ENCODE data around the gene UBAC2. TPM values are rescaled to one million over a fixed set of nuclear protein-coding genes. Genes with fewer than 3 reads are reported as not detected.

UBAC2 gene
- polyA plus RNA-seq, 3 donors: 59.6 to 113 (median 96.7) TPM

DNA sequence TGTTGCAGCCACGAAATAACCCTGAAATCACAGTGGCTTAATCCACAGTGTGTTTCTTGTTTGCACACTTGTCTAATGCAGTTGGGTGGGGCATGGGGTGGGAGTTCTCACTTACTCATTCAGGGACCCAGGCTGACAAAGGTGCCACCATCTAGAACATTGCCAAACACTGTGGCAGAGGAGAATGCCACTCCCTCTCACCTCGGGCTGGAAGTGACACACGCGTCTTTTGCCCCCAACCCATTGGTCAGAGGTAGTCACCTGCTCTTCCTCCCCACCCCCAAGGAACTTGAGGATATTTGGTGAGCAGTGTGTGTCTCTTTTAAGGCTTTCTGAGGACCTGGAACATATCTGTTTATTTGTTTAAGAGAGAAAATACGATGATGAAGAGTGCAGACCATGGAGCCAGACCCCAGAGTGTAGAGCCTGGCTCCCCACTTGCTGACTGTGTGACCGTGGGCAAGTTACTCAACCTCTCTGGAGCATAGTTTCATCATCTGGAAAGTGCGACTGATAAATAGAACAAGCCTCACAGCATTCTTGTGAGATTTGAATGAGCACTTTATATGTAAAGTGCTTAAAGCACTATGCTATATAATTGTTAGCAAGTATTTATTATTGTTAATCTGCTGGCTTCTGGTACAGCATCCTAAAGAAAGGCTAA is 89.2 kb downstream of the UBAC2 start:
- Histone ChIP-seq H3K9me3 (replicated peaks in 1 of 2; ENCODE audit: control insufficient read depth in 1 of 2, insufficient read depth in 1 of 2, low read length in 2 of 2) (no peaks in the 10 kb centered on the region), H3K4me1 (ENCODE audit: control insufficient read depth in 1 of 2, insufficient read depth in 2 of 2, low read length in 2 of 2) (peaks cover 74 to 86% of the 10 kb centered on the region in 2 donors), H3K27me3 (ENCODE audit: control insufficient read depth in 2 of 2, insufficient read depth in 2 of 2, low read length in 2 of 2) (no peaks in the 10 kb centered on the region), H2AFZ (ENCODE audit: insufficient read depth, low read depth, low read length, poor library complexity, severe bottlenecking) (no peak overlapping the region), H3K79me2 (ENCODE audit: insufficient read depth, low read length) (peaks cover 79% of the 10 kb centered on the region), H3K36me3 (replicated peaks in 1 of 2; ENCODE audit: control insufficient read depth in 1 of 2, insufficient read depth in 2 of 2, low read length in 2 of 2) (peaks cover 0 to 1% of the 10 kb centered on the region in 2 donors), H3K27ac (ENCODE audit: low read depth in 1 of 2, low read length in 2 of 2) (peak overlapping the region; percentile 4 to 74), H4K20me1 (ENCODE audit: insufficient read depth, low read length) (no peaks in the 10 kb centered on the region), H3K9ac (ENCODE audit: insufficient read depth, low read length, poor library complexity, severe bottlenecking) (no peak overlapping the region), H3K4me3 (replicated peaks in 1 of 3; ENCODE audit: low read depth in 2 of 3, low read length in 3 of 3) (no peak overlapping the region), H3K4me2 (replicated peaks; ENCODE audit: extremely low read depth, low read length, poor library complexity, severe bottlenecking) (no peak overlapping the region)
- Mint-ChIP-seq H3K27me3 (ENCODE audit: low read depth in 3 of 3) (no peaks in the 10 kb centered on the region), H3K4me3 (no peak overlapping the region), H3K9me3 (no peaks in the 10 kb centered on the region), H3K4me1 (peaks cover 75% of the 10 kb centered on the region), H3K36me3 (peaks cover 22 to 36% of the 10 kb centered on the region in 2 donors), H3K27ac (peak overlapping the region; percentile 18 to 94 (median 86))
- peak in 2 of 3 donors; percentile 41 to 62 for DNase-seq
- TF ChIP-seq, protein P1, sequence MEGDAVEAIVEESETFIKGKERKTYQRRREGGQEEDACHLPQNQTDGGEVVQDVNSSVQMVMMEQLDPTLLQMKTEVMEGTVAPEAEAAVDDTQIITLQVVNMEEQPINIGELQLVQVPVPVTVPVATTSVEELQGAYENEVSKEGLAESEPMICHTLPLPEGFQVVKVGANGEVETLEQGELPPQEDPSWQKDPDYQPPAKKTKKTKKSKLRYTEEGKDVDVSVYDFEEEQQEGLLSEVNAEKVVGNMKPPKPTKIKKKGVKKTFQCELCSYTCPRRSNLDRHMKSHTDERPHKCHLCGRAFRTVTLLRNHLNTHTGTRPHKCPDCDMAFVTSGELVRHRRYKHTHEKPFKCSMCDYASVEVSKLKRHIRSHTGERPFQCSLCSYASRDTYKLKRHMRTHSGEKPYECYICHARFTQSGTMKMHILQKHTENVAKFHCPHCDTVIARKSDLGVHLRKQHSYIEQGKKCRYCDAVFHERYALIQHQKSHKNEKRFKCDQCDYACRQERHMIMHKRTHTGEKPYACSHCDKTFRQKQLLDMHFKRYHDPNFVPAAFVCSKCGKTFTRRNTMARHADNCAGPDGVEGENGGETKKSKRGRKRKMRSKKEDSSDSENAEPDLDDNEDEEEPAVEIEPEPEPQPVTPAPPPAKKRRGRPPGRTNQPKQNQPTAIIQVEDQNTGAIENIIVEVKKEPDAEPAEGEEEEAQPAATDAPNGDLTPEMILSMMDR (IDR thresholded peaks at IDR 0.05): no peak
- WGBS (ENCODE audit: insufficient coverage): 60% methylated on average over 3 of the region's 7 CpGs
- intact Hi-C loops (cut with micrococcal nuclease): loop anchor here in 1 of 2 donors (10.0 kb wide), 1 partner anchor 85 kb away; no protein-coding TSS in a partner anchor

DNA sequence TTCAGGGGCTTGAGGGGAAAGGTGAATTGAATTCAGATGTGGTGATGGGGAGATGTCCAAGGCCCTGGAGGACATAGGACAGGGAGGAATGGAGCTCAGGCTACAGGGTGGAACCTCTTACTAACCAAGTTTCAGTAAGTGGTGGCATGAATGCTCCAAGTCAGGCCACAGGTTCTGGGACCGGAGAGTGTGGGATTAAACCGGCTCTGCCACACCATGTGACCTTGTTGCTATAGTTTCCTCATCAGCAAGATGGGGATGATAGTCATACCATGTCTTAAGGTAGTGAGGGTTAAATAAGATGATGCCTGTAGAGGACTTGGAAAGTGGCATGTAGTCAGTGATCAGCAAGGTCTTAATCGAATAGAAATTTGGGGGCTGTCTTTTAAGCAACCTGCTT is 90.2 kb downstream of the UBAC2 start:
- intact Hi-C loops (cut with micrococcal nuclease): no loop called here
- H3K36me3 Mint-ChIP-seq: peaks cover 29 to 40% of the 10 kb centered on the region in 2 donors

More for the DNA sequence above, 90.2 kb downstream of the UBAC2 start:
- H3K9ac ChIP-seq (ENCODE audit: insufficient read depth, low read length, poor library complexity, severe bottlenecking): no peak overlapping the region
- H3K27ac ChIP-seq (ENCODE audit: low read depth in 1 of 2, low read length in 2 of 2): no peak overlapping the region
- peaks cover 11% of the 10 kb centered on the region for H4K20me1 ChIP-seq (ENCODE audit: insufficient read depth, low read length)
- no peak overlapping the region for H3K4me3 ChIP-seq (replicated peaks in 1 of 3; ENCODE audit: low read depth in 2 of 3, low read length in 3 of 3)
- Mint-ChIP-seq H3K27me3 (ENCODE audit: low read depth in 3 of 3) (no peaks in the 10 kb centered on the region), H3K4me3 (no peak overlapping the region), H3K4me1 (peaks cover 76% of the 10 kb centered on the region), H3K27ac (peak overlapping the region in 6 of 7 donors; percentile 51 to 94 (median 74)), H3K9me3 (no peaks in the 10 kb centered on the region)
- peaks cover 76 to 86% of the 10 kb centered on the region in 2 donors for H3K4me1 ChIP-seq (ENCODE audit: control insufficient read depth in 1 of 2, insufficient read depth in 2 of 2, low read length in 2 of 2)
- peaks cover 0 to 12% of the 10 kb centered on the region in 2 donors for H3K36me3 ChIP-seq (replicated peaks in 1 of 2; ENCODE audit: control insufficient read depth in 1 of 2, insufficient read depth in 2 of 2, low read length in 2 of 2)
- no peaks in the 10 kb centered on the region for H3K9me3 ChIP-seq (replicated peaks in 1 of 2; ENCODE audit: control insufficient read depth in 1 of 2, insufficient read depth in 1 of 2, low read length in 2 of 2)
- no peak overlapping the region for H2AFZ ChIP-seq (ENCODE audit: insufficient read depth, low read depth, low read length, poor library complexity, severe bottlenecking)
- WGBS (ENCODE audit: insufficient coverage): 92% methylated on average over 2 of the region's 3 CpGs
- DNase-seq: no peak
- H3K27me3 ChIP-seq (ENCODE audit: control insufficient read depth in 2 of 2, insufficient read depth in 2 of 2, low read length in 2 of 2): no peaks in the 10 kb centered on the region
- no peak overlapping the region for H3K4me2 ChIP-seq (replicated peaks; ENCODE audit: extremely low read depth, low read length, poor library complexity, severe bottlenecking)
- H3K79me2 ChIP-seq (ENCODE audit: insufficient read depth, low read length): peaks cover 79% of the 10 kb centered on the region
- TF ChIP-seq, protein P1 (IDR thresholded peaks at IDR 0.05): no peak

All from CD14-positive monocyte (primary cell).